Ovary (tissue), 9 donors: ENCODE measurements around the gene GALR2. TPM values are rescaled to one million over a fixed set of nuclear protein-coding genes. Genes with fewer than 3 reads are reported as not detected.
"Not testable (repeated sequence)": the region's sequence is repeated elsewhere in the genome, so short reads cannot be mapped to it uniquely, and the experiment has no call there.

ENCODE experiments used
- DNase-seq, 5 donors: peaks; one replicate each; pipeline ENCODE4 v3.0.0-alpha.2; 2019 to 2020
- H3K27ac ChIP-seq, 2 donors: fragments of 200-600 bp; one replicate each; pipeline versions ENCODE4 v1.5.1 to v1.8.0; 2019 to 2022
- H3K27me3 ChIP-seq: fragments of 200-600 bp; one replicate; pipeline ENCODE4 v1.8.0; 2022
- H3K36me3 ChIP-seq: fragments of 200-600 bp; sonication (generic); one replicate; pipeline ENCODE4 v1.5.1; 2019
- H3K4me1 ChIP-seq: one replicate; pipeline ENCODE4 v1.8.1; 2013; ENCODE audit warnings: mild to moderate bottlenecking, moderate library complexity; ENCODE audit not compliant: insufficient read depth
- H3K4me3 ChIP-seq: fragments of 200-600 bp; sonication (generic); one replicate; pipeline ENCODE4 v1.5.1; 2017
- H3K9me3 ChIP-seq, 2 donors: fragments of 200-600 bp in 1 of 2; sonication (generic) in 1 of 2; one replicate each; pipeline versions ENCODE4 v1.5.1 to v1.8.1; 2013 to 2019; ENCODE audit warnings: mild to moderate bottlenecking in 1 of 2, moderate library complexity in 1 of 2
- EP300 ChIP-seq: sonication (generic); formaldehyde crosslinking; IDR thresholded peaks from one replicate; pipeline ENCODE4 v1.6.1; 2017; ENCODE audit warnings: antibody characterized with exemption
- POLR2A ChIP-seq: fragments of 450-650 bp; IDR thresholded peaks from one replicate; pipeline ENCODE4 v1.6.1; 2017; ENCODE audit warnings: antibody characterized with exemption, mild to moderate bottlenecking, moderate library complexity
- WGBS, 3 donors: extraction: QIAGEN DNeasy Blood & Tissue Kit in 1 of 3; methylation state at CpG; one replicate each; pipeline versions ENCODE4 v1.1.5 to v1.1.7; 2013 to 2017; 5-methylcytosine and 5-hydroxymethylcytosine counted together
- intact Hi-C, 4 donors: fragments of 100-400 bp; cut with DNase I; formaldehyde crosslinking; loops; one replicate each; pipeline versions ENCODE4 v1.11.0 to v1.15.1; 2022 to 2023
- polyA plus RNA-seq, 2 donors: library from polyadenylated mRNA; stranded (reverse); fragments of 200-250 nt in 1 of 2; fragments of 350-450 nt in 1 of 2; fragmentation: Illumina TruSeq in 1 of 2; extraction: RNeasy Lipid Tissue Mini Kit (QIAGEN cat#74804) in 1 of 2; gene quantifications; one replicate each; pipeline ENCODE4 v1.2.3, GENCODE V29; 2013 to 2014
- total RNA-seq, 7 donors: library from RNA; depleted of rRNA in 2 of 7; stranded (reverse); fragments of >200 nt in 2 of 7; fragmentation: NEBNext Ultra II Directional in 3 of 7; extraction: Animal tissue kit (Norgen Biotek cat#: 25700) in 3 of 7; gene quantifications; one replicate each; pipeline versions ENCODE4 v1.1.0 to v1.2.4, GENCODE V29; 2016 to 2023
- TF ChIP-seq, protein P1 (sequence below), 3 donors: fragments of 450-650 bp in 2 of 3; fragments of 200-600 bp in 1 of 3; IDR thresholded peaks; one replicate each; pipeline versions ENCODE4 v1.5.1 to v1.8.0; 2016 to 2022; ENCODE audit warnings: antibody characterized with exemption in 3 of 3, mild to moderate bottlenecking in 1 of 3
- donor health status: DM: no; HTN: no; CAD: no; lungs with moderate emphysema.
- donor health status: DM: no; HTN: no; CAD: no.
- donor health status: Bipolar disorder and iron deficiency.
- donor health status: DM: yes; HTN: yes; CAD: no.
- donor health status: DM: no; HTN: no; CAD: no.
- donor health status: DM: yes; HTN: yes; CAD: no.

The GALR2 gene
- total and polyA plus RNA-seq, 9 donors, result 0.34 TPM; not detected in 8

DNA sequence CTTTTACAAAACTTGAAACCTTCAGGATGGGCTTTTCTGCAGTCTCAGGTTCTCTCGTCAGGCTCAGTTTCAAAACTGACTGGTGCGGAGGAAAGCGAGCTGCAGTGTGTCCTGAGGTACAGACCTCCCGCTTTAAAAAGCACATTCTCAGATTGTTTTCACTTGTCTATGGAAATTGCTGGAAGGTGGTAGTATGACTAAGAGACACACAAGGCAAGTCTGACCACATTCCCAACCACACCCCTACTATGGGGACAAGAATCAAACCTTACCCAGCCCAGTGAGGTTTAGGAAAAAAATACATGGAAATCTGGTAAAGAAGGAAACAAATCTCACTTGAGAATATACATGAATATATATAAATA is 20.5 kb upstream of the GALR2 start:
- intact Hi-C loops, result no loop called here
- no peak overlapping the region for H3K27ac ChIP-seq
- TF ChIP-seq EP300 (no peak), POLR2A (no peak)
- TF ChIP-seq, protein P1, sequence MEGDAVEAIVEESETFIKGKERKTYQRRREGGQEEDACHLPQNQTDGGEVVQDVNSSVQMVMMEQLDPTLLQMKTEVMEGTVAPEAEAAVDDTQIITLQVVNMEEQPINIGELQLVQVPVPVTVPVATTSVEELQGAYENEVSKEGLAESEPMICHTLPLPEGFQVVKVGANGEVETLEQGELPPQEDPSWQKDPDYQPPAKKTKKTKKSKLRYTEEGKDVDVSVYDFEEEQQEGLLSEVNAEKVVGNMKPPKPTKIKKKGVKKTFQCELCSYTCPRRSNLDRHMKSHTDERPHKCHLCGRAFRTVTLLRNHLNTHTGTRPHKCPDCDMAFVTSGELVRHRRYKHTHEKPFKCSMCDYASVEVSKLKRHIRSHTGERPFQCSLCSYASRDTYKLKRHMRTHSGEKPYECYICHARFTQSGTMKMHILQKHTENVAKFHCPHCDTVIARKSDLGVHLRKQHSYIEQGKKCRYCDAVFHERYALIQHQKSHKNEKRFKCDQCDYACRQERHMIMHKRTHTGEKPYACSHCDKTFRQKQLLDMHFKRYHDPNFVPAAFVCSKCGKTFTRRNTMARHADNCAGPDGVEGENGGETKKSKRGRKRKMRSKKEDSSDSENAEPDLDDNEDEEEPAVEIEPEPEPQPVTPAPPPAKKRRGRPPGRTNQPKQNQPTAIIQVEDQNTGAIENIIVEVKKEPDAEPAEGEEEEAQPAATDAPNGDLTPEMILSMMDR (IDR thresholded peaks at IDR 0.05), result no peak
- H3K4me1 ChIP-seq, result no peaks in the 10 kb centered on the region
- H3K27me3 ChIP-seq, result no peaks in the 10 kb centered on the region
- no peak for DNase-seq
- H3K36me3 ChIP-seq, result no peaks in the 10 kb centered on the region
- H3K9me3 ChIP-seq, result no peaks in the 10 kb centered on the region
- WGBS, 3 donors, result 86 to 90% (median 90%) methylated on average over 4 of the region's 4 CpGs
- H3K4me3 ChIP-seq, result no peak overlapping the region

DNA sequence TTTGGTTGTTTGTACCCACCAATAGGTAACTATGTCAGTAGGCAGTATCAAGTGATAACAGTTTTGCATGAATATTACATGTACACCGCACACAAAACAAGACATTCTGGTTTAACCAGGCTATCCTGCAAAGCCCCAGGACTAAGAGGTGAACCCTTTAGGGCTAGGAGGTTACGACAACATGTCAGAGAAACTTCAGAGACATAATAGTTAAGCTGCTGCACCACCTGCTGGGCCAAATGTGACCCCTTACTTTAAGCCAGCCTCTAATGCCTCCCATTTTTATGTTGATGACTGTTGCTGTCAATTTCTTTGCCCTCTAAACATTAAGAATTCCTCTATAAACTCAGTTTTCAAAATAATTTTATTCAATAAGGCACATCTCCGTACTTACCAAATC is 17.7 kb upstream of the GALR2 start:
- no peak overlapping the region for H3K4me3 ChIP-seq
- 85 to 87% (median 86%) methylated on average over 3 of the region's 3 CpGs for WGBS, 3 donors
- H3K36me3 ChIP-seq, result no peaks in the 10 kb centered on the region
- H3K9me3 ChIP-seq, result no peaks in the 10 kb centered on the region
- no peak for DNase-seq
- H3K27me3 ChIP-seq, result no peaks in the 10 kb centered on the region
- TF ChIP-seq, protein P1 (IDR thresholded peaks at IDR 0.05), result no peak
- TF ChIP-seq EP300, result no peak
- no peak for TF ChIP-seq POLR2A
- intact Hi-C loops, result no loop called here
- H3K27ac ChIP-seq, result no peak overlapping the region
- H3K4me1 ChIP-seq, result no peaks in the 10 kb centered on the region

DNA sequence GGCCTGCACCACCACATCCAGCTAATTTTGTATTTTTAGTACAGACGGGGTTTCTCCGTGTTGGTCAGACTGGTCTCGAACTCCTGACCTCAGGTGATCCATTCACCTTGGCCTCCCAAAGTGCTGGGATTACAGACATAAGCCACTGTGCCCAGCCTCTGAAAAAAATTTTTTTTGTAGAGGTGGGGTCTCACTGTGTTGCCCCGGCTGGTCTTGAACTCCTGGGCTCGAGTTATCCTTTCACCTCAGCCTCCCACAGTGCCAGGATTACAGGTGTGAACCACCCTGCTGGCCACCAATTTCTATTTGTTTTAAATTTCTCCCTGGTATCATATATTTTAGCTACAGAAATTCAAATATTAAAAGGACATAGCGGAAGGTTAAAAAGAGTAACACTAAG is 16.3 kb upstream of the GALR2 start:
- H3K9me3 ChIP-seq, H3K36me3 ChIP-seq, H3K27me3 ChIP-seq, DNase-seq, H3K4me1 ChIP-seq, H3K4me3 ChIP-seq, intact Hi-C loops, H3K27ac ChIP-seq: not testable (repeated sequence)
- 89 to 91% (median 90%) methylated on average over 6 of the region's 6 CpGs for WGBS, 3 donors

DNA sequence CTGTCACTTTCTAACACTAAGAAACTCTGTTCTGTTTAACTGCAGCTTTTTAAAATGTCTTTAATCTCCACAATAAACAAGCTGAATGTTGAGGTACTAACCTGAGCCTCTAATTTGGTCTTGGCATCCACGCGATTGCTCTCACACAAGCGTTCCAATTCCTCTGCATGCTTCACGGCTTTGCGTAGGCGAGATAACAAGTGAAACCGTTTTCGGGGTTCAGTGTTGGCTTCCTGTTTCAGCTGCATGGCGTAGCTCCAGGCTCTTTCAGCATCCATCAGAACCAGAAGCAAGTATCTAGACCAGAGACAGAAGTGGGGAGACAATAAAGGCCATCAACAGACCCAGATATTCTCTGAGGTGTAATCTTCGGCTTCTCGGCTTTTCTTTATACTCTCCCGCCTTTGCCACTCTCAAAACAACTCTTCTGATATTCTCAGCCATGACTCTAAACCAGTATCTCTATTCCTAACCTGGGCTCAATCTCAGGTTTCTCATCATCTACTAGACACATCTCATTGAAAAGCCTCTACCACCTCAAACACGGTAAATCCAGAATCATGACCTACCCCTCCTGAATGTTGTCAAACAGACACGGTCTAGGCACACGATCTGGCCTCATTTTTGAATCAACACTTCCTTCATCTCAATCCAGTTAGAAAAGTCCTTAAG is 10.6 kb upstream of the GALR2 start:
- DNase-seq, result no peak
- H3K36me3 ChIP-seq, result no peaks in the 10 kb centered on the region
- H3K4me1 ChIP-seq, result no peaks in the 10 kb centered on the region
- TF ChIP-seq, protein P1 (IDR thresholded peaks at IDR 0.05), result no peak
- TF ChIP-seq POLR2A (no peak), EP300 (no peak)
- intact Hi-C loops, result no loop called here
- no peaks in the 10 kb centered on the region for H3K9me3 ChIP-seq
- no peaks in the 10 kb centered on the region for H3K27me3 ChIP-seq
- no peak overlapping the region for H3K27ac ChIP-seq
- no peak overlapping the region for H3K4me3 ChIP-seq
- 82 to 83% (median 83%) methylated on average over 15 of the region's 15 CpGs for WGBS, 3 donors

DNA sequence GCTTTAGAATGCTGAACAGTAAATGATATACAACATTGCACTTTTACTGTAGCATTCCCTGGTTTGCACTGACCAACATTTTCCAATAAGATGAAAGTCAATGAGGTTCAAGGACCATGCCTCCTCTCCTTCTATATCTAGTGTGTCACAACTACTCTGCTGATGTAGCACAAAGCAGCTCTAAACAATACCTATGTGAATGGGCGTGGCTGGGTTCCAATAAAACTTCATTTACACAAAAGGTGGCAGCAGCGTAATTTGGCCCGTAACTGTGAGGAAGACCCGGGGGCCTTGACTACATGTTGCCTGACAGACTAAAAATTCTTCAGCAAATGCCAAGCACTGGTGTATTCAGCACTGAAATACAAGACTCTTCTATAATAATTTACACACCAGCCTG is 8.8 kb upstream of the GALR2 start:
- Histone ChIP-seq H3K4me3 (no peak overlapping the region), H3K27ac (no peak overlapping the region), H3K4me1 (peaks cover 5% of the 10 kb centered on the region), H3K9me3 (no peaks in the 10 kb centered on the region), H3K36me3 (no peaks in the 10 kb centered on the region), H3K27me3 (no peaks in the 10 kb centered on the region)
- no peak for DNase-seq
- intact Hi-C loops, result no loop called here
- no peak for TF ChIP-seq EP300
- no peak for TF ChIP-seq POLR2A
- TF ChIP-seq, protein P1 (IDR thresholded peaks at IDR 0.05), result no peak
- 81 to 89% (median 81%) methylated on average over 4 of the region's 4 CpGs for WGBS, 3 donors
